ENCODE results near the gene KCNQ4.

KCNQ4 gene

GRCh38 chr1:40783001-40783905 lies at the start of gene KCNQ4:
TSS of gene KCNQ4 (plus strand) at chr1:40783787. CDS start at chr1:40784094, 307 bp downstream.
- H3K4me3 ChIP-seq (ENCODE audit: low read length), result peak within 1 kb of the TSS; percentile 38
- TF ChIP-seq, protein P1, sequence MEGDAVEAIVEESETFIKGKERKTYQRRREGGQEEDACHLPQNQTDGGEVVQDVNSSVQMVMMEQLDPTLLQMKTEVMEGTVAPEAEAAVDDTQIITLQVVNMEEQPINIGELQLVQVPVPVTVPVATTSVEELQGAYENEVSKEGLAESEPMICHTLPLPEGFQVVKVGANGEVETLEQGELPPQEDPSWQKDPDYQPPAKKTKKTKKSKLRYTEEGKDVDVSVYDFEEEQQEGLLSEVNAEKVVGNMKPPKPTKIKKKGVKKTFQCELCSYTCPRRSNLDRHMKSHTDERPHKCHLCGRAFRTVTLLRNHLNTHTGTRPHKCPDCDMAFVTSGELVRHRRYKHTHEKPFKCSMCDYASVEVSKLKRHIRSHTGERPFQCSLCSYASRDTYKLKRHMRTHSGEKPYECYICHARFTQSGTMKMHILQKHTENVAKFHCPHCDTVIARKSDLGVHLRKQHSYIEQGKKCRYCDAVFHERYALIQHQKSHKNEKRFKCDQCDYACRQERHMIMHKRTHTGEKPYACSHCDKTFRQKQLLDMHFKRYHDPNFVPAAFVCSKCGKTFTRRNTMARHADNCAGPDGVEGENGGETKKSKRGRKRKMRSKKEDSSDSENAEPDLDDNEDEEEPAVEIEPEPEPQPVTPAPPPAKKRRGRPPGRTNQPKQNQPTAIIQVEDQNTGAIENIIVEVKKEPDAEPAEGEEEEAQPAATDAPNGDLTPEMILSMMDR (conservative IDR thresholded peaks at IDR 0.05; ENCODE audit: low read length), result no peak
- no peak for DNase-seq (ENCODE audit: low read depth)

GRCh38 chr1:40734882-40735628 lies 48.5 kb upstream of the KCNQ4 start:
- no peak for DNase-seq (ENCODE audit: low read depth)
- TF ChIP-seq, protein P1 (conservative IDR thresholded peaks at IDR 0.05; ENCODE audit: low read length), result no peak
- H3K4me3 ChIP-seq (ENCODE audit: low read length), result no peak overlapping the region

GRCh38 chr1:40736085-40736531 lies 47.5 kb upstream of the KCNQ4 start:
- DNase-seq (ENCODE audit: low read depth), result peak; percentile 65
- TF ChIP-seq, protein P1 (conservative IDR thresholded peaks at IDR 0.05; ENCODE audit: low read length), result no peak
- H3K4me3 ChIP-seq (ENCODE audit: low read length), result no peak overlapping the region

- TF ChIP-seq, protein P1 (conservative IDR thresholded peaks at IDR 0.05; ENCODE audit: low read length), result no peak
- no peak for DNase-seq (ENCODE audit: low read depth)
- H3K4me3 ChIP-seq (ENCODE audit: low read length), result no peak overlapping the region
These were observed 44.8 kb upstream of the KCNQ4 start for GRCh38 chr1:40738831-40739230.

DNA sequence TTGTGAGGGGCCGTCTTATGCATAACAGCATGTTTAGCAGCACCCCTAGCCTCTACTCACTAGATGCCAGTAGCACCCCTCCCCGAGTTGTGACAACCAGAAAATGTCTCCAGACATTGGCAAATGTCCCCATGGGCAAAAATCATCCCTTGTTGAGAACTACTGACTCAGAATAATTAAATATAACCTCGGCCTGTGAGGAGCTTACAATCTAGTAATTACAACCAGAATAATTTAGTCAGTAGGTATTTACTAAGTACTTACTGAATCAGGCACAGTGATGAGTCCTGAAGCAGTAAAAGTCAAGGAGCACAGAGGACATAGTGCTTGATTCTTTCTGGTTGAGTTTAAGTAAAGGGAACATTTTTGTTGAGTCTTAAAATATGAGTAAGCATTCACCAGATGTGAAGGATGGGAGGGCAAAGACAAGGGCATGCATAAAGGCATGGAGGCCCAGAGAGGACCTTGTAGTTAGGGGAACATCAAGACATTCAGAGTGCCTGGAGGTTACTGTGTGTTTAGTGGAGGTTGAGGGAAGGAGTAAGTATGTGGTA lies 44.1 kb upstream of the KCNQ4 start:
- peak; percentile 40 for DNase-seq (ENCODE audit: low read depth)
- TF ChIP-seq, protein P1 (conservative IDR thresholded peaks at IDR 0.05; ENCODE audit: low read length), result no peak
- no peak overlapping the region for H3K4me3 ChIP-seq (ENCODE audit: low read length)

GRCh38 chr1:40740039-40740996 lies 43.3 kb upstream of the KCNQ4 start:
- TF ChIP-seq, protein P1 (conservative IDR thresholded peaks at IDR 0.05; ENCODE audit: low read length), result no peak
- no peak overlapping the region for H3K4me3 ChIP-seq (ENCODE audit: low read length)
- DNase-seq (ENCODE audit: low read depth), result no peak
